Fibroblast of skin of right quadriceps (primary cell): Measurements from ENCODE around the gene GGNBP2.
A peak's percentile ranks its signal among the peaks of the same experiment; 100 is the strongest.
"Not testable (repeated sequence)": the region's sequence is repeated elsewhere in the genome, so short reads cannot be mapped to it uniquely, and the experiment has no call there.

Experiments used
- DNase-seq: peaks from one replicate; pipeline ENCODE4 v3.0.0-alpha.2; 2013

GGNBP2 gene, protein sequence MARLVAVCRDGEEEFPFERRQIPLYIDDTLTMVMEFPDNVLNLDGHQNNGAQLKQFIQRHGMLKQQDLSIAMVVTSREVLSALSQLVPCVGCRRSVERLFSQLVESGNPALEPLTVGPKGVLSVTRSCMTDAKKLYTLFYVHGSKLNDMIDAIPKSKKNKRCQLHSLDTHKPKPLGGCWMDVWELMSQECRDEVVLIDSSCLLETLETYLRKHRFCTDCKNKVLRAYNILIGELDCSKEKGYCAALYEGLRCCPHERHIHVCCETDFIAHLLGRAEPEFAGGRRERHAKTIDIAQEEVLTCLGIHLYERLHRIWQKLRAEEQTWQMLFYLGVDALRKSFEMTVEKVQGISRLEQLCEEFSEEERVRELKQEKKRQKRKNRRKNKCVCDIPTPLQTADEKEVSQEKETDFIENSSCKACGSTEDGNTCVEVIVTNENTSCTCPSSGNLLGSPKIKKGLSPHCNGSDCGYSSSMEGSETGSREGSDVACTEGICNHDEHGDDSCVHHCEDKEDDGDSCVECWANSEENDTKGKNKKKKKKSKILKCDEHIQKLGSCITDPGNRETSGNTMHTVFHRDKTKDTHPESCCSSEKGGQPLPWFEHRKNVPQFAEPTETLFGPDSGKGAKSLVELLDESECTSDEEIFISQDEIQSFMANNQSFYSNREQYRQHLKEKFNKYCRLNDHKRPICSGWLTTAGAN

DNA sequence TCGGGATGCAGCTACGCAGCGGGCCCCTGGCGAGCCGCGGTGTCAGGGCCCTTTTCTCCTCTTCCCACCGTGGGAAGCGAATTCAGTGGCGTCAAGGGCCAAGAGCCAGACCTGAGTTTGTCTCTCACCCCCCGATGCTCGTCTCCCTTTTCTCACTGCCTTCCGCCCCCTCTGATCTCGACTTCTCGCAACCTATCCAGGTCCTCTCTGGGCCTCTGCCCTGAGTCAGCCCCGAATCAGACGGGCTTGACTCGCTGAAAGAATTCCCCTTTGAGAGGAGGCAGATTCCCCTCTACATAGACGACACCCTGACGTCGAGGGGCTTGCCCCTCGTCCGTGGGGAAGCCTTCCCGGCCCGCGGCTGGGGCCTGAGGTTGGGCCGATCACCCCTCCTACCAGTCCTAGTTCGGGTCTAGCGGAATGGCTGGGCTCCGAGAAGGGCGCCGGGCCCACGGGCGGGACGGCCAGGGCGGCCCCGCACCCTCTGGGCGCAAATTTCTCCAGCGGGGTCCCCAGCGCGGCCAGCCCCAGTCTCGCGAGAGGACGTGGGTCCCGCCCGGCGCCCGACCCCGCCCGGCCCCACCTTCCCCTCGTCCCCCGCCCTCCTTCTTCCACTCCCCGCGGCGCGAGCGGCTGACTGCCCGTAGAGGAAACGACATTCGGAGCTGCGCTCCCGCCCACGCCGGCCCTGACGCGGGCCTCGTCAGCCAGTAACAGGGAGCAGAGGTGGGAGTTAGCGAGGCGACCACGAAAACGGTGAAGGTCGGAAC, at the start of gene GGNBP2:
TSS of gene GGNBP2 (plus strand) at position 613 of the 770 bp plus-strand sequence. CDS start 806 bp downstream, outside the sequence.
- peak; percentile 94 for DNase-seq

DNA sequence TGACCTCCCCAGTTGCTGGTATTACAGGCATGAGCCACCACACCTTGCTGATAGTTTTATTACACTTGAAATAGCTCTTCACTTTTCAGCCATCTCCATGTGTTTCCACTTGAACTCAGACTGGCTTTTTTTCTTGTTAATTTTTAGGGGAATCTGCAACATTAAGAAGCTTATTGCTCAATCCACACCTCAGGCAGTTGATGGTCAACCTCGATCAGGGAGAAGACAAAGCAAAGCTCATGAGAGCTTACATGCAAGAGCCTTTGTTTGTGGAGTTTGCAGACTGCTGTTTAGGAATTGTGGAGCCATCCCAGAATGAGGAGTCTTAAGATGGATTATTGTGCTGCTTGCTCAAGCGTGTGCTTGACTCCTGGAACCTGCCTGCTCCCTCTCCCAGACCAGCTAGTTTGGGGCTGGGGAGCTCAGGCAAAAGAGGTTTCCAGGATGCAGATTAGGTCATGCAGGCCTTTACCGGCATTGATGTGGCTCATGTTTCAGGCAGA, 49.6 kb upstream of the GGNBP2 start:
- no peak for DNase-seq

DNA sequence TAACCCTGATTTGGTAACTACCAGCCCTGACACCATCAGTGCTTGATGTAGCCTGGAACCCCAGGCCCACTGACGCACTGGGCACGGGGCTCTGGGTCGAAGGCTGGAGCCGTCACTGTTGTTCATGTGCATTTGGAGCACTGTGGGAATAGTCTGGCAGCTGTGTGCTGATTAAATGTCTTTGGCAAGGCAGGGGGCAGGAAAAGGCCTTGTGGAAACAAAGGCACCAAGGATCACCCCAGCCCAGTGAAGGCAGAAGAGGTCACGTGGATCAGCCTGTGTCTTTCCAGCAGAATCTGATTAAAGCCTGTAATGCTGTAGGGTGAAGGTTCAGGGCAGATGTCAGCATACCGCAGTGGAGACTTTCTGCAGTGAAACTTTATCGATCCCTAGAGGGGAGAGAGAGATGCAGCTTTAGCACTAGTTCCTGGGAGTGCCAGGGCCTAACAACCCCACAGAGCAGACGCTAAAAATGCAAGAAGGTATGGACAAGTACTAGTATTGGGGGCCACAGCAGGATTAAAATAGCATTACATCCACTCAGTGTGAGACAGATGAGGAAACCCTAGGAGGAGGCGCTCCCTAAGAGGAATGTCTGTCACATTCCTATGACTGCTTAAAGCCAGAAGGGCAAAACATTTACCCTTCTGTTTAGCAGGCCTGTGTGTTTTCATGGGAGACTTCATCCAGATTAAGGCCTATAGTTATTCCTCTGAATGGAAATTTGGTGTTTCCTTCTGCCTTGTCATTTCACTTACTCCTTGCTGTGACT, 48.5 kb upstream of the GGNBP2 start:
- DNase-seq, result no peak

DNA sequence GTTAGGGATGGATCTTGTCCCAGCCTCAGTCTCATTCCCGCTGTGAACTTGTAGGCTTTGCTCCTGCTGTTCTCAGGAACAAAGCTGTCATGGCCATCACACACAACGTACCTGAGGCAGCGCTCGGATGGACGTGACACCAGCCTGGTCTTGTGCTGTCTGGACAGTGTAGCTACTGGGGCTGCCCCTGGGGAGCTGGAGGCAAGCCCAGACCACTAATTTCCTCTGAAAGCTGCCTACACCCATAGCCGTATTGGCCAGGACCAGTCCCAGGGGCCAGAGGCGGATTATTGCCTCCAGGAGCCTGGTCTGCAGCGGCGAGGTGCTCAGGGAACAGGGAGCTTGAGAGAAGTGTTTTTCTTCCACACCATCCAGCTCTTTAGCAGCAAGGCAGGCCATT, 46.6 kb upstream of the GGNBP2 start:
- DNase-seq, result no peak

DNA sequence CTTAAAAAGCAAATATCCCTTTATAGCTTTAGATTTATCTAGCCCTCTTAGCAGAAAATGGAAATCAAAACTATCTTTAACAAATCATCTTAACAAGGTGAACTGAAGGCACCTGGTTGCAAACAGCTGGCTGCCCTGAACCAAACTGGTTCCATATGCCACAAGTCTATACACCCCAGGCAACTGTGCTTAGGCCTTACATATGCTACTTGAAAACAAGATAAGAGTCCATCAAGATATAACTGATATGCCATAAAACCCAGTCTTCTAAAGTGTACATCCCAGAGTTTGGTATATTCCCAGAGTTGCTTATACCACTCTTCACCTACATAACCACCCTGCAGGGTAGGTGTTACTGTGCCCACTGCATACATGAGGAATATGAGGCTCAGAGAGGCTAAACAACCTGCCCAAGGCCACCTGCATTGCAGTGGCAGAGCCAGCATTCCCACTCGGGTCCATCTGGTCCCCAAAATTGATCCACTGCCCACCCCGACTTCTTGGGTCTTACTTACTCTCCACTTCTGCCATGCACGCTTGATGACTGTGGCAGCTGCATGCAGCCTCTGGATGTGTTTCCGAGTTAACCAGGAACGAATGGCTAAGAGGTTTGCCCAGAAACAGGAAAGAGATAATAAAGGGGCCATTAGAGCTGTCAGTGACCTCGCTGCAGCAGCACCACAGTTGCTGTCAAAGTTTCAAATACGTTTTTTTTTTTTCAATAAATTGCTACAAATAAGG, 46.0 kb upstream of the GGNBP2 start:
- no peak for DNase-seq

DNA sequence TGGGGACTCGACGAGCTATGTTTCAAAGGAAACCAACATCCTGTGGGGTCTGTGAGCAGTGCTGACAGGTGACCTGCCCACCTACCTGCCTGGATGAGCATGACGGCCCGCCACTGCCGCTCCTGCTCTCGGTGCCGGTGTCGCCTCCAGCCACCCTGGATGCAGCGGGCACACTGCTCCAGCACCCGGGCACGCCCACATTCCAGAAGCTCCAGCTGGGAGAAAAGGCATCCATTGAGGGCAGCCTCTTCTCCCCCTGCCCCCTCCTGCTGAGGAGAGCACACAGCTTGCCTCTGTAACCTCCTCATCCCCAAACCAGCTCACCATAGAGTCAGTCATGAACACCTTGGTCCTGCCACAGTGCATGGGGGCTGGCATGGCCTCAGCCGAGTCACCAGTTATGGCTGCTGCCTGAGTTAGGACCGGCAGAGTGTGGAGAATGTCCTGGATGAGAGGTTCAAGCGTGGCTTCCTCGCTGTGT, 43.9 kb upstream of the GGNBP2 start:
- DNase-seq, result no peak

DNA sequence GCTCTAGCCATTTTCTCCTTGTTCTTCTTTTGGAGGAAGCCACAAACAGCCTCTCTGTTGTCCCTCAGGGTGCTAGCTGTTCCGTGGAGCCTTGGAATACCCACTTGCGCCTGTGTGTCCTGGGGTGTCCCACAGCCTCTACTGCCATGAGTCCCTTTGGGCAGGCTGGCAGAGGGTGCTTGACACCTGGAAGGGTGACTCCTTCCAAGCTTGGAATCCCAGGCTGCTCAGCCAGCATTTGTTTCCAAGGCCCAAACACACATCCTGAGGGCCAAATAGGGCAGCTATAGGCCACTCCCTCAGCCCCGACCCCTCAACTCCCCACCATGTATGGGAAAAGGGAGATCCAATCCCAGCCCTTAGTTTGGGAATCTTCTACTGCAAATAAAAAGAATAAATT, 43.4 kb upstream of the GGNBP2 start:
- DNase-seq, result no peak

DNA sequence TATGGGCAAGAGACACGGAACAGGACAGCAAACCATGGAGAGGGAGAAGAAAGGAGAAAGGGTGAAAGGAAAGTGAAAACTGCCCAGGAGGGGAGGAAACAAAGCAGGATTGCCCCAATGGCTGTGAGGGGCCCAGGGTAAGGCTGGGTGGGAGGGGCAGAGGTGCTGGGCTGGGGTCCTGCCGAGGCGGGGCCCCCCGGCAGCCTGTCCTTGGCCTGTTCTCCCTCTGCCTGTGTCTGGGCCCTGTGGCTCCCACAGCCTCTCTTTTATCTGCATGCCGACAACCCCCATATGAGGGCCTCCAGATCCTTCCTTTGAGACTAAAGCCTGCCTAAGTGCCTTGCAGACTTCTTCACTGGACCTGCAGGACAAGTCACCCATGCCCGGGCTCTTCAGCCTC, 42.8 kb upstream of the GGNBP2 start:
- no peak for DNase-seq

DNA sequence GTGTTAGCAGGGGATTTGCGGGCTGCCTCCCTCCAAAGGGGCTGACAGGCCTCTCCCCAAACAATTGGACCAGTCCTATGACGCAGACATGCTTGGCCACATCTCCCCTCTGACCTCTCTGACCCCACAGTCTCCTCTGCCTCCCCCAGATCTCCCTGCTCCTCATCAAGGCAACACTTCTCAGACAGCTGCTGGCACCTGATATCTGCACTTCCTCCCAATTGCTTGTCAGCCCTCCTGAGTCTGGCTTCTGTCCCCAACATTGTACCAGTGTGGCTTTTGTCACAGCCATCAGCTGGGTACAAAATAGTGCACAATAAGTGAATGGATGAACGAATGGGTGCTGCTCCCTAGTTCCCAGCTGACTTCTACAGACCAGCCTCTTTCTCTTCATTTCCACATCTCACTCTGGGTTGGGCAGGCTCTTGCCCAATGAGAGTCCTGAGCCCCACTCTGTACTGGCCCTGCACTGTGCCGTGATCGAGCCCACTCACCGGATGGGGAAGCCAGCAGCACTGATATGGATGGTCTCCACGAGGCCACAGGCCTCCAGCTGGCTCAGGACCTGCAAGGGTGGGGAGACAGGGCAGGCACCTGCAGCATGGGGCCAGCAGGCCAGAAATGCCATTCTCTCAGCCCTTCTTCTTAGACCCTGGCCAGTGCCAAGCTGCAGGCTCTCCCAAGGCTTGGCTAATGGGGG, 41.1 kb upstream of the GGNBP2 start:
- DNase-seq, result no peak

DNA sequence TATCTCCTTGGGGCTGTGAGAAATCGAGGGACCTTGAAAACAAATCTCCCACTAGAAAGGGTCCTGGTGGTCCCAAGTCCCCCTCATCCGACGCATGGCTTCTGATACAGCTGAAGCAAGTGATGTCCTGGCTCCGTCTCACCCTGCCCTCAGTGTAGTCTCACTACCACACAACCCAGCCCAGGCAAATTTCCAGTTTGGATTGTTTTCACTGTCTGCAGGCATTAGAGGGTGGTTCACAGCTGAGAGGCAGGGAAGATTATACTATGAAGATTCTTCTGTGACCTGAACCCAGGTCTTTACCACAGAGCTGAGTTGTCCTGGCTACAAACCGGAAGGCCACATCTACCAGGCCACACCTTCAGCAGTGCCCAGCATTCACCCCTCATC, 40.6 kb upstream of the GGNBP2 start:
- DNase-seq, result no peak

DNA sequence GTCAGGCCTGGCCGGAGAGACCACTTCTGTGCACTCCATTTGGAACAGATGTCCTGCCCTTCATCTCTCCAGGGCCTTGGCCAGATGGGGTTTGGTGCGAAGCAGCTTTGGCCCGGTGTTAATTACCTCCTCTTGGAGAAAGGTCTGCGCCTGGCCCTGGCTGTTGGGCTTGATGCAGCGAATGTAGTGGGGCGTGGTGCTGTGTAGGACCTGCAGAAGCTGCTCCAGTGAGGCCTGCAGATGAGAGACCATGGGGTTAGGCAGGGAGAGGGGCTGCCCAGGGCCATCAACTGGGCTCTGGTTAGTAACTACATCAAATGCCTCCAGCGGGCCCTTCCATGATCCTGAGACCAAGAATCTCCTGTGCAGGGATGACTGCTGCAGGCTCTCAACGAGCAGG, 39.5 kb upstream of the GGNBP2 start:
- no peak for DNase-seq

DNA sequence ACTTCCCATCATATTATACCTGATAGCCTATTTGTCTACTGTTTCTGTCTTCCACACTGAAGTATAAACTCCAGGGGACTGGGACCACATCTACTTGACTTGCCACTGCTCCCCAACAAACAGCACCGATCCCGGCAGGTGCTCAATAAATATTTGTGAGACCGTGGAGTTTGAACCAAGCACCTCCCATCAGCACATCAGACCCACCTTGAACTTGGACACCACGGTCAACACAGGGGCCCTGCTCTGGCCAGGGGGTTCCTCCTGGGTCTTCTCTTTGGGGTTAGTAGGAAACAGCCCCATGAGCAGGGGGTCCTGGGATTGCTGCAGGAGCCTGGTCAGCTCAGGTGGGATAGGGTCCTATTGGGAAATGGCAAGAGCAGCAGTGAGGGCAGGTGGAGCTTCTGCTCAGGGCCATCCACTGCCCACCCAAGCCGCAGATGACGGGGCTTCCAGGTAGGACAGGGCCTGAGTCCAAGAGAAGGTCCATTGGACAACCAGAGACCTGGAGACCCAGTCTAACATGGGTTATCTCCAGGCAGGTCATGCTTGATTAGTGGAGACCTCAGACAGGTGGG, 38.4 kb upstream of the GGNBP2 start:
- no peak for DNase-seq

DNA sequence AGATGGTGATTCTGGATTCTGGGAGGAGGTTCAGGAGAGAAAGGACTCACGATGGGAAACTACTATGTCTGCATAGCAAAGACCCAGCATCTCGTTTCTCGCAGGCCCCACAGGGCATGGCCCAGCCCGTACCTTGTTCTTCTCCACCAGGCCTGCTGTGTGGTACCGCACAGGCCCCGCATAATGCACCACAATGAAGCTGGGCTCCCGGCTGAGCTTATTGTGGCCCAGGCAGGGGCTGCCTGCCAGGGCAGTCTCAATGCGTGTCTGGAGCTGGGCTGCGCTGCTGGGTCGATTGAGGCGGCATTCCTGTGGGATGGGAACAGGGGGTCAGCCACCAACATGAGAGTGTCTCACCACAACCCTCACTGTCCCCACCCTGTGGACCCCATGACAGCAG, 37.9 kb upstream of the GGNBP2 start:
- DNase-seq, result no peak

DNA sequence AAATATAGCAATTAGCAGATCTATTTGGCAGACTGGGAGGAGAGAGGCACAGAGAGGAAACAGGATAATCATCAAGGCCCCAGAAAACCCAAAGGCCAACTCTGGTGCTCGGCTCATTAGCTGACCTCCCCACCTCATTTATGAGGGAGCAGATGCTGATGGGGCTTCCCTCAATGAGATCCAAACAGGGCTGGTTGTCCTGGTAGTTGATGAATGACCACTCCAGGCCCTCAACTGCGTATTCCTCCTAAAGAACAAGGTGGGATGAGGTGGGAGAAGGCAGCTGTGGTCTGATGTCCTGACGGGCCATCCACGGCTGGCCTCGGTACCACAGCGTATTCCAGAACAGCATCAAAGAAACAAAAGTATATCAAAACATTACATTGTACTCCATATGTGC, 37.5 kb upstream of the GGNBP2 start:
- no peak for DNase-seq

DNA sequence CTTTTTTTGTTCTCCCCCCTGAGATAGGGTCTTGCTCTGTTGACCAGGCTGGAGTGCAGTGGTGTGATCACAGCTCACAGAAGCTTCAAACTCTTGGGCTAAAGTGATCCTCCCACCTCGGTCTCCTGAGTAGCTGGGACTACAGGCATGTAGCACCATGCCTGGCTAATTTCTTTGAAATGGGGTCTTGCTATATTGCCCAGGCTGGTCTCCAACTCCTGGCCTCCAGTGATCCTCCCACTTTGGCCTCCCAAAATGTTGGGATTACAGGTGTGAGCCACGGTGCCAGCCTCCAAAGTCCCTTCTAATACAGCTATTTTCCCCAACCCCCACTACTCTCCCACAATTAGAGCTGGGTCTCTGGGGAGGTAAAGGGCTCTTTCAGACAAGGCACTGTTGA, 36.3 kb upstream of the GGNBP2 start:
- not testable (repeated sequence) for DNase-seq

DNA sequence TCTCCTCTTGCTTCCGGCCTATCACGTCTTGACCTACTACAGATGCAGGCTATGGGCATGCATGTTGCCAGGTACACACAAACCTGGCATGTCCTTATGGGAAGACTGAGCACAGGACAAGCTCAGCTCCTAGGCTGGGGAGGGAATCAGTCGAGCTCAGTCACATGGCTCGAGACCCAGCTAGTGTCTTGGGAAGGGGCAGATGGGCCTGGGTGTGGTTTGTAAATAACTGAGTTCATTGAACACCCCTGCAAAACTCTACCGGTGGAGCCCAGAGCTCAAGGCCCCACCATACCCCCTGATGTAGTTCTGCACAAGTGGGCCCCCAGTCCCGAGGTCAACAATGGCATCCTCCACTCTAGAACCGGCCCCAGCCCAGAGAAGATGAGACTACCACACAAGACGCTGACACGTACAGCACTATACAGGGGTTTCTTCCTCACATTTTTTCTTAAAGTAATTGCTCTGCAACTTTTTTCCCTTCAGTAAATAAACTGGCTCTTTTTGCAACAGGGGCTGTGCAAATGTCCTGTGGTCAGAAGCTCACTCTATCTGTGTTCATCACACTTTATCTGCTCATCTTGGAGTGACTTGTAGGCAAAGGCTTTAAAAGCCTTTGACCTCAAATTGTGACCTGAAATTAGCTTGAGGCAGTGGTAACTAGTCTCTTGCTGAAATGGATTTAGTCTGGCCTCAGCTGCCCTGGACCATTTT, 35.3 kb upstream of the GGNBP2 start:
- no peak for DNase-seq

DNA sequence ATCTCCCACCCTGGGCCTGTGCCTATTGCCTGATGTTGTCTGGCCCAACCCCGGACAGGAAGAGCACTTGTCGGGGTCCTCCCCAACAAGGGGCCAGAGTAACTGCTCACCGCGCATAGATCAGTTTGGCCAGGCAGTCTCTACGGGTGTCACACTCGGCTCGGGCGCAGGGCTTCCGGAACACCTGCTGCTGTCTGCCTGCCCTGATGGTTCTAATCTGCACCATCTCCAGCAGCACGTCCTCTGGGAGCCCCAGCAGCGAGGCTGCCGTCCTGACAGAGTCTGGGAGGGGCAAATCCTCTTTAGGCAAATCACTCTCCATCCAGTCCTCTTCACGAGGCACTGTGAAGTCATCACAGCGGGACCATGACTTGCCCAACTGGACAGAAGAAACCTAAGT, 34.1 kb upstream of the GGNBP2 start:
- no peak for DNase-seq

DNA sequence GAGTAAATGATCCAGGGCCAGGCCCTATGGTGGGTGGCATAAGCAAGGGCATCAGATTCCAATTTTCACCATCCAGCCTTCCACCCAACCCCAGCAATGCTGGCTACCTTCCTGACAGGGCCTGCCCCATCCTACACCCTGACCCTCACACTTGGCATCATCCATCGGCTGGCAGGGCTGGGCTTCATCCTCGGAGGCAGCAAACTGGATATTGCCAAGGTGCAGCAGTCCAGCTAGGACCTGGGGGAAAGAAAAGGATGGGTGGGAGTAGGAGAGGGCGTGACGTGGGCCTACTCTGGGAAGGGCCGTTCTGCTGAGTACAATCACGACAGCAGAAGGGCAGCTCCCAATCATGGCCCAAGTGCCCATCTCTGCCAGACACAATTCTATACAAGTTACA, 33.5 kb upstream of the GGNBP2 start:
- no peak for DNase-seq

DNA sequence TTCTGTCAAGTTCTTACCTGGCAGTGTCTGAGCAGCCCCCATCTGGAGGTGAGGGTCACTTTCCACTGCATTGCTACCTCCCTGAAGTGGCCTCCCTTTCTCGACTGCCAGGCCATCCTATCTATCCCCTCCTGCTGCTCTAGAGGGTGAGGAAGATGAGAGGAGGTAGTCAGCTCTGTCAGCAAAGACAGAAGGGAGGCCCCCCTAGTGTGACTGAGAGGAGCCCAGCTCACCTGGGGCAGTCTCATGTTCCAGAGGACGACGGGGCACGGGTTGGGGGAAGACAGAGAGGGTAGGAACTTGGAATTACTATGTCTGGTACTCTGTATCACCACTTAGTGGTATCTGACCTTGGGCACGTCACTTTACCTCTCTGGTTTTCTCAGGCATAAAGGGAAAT, 32.1 kb upstream of the GGNBP2 start:
- DNase-seq, result no peak

DNA sequence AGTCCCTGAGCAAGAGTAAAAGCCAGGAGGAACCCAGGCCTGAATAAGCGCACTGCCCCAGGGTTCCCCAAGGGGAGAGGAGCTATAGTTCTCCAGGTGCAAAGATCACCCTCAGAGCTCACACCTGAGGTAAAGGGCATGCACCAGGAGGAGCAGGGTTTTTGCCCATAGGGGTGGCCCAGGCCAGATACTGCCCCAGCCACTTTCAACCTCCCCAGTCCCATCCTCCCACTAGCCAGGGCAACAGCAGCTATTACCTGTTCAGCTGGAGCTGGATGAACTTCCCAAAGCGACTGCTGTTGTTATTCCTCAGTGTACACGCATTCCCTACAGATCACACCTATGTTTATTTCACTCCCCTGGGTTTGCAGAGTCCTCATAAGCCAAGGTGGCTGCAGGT, 29.9 kb upstream of the GGNBP2 start:
- DNase-seq, result no peak
